Osteoblast (primary cell): ENCODE results near the gene LRP1B. TPM values are rescaled to one million over a fixed set of nuclear protein-coding genes. Genes with fewer than 3 reads are reported as not detected.

Experiments
- DNase-seq: peaks from one replicate; pipeline ENCODE4 v3.0.0; 2011; ENCODE audit warnings: low spot score, mixed read lengths; ENCODE audit not compliant: insufficient read length; ENCODE audit errors: missing footprints
- H2AFZ ChIP-seq: 2 replicates; pipeline ENCODE4 v1.6.0; 2011; ENCODE audit warnings: mild to moderate bottlenecking, low read length
- H3K27ac ChIP-seq: 2 replicates; pipeline ENCODE4 v1.5.1; 2011; ENCODE audit warnings: mild to moderate bottlenecking, low read depth, low read length, moderate library complexity
- H3K27me3 ChIP-seq: 2 replicates; pipeline ENCODE4 v1.6.0; 2012; ENCODE audit warnings: mild to moderate bottlenecking, control low read depth, inconsistent platforms, low read length, moderate library complexity; ENCODE audit not compliant: insufficient read depth
- H3K36me3 ChIP-seq: 2 replicates; pipeline ENCODE4 v1.5.1; 2011; ENCODE audit warnings: mild to moderate bottlenecking, low read length, control low read depth, moderate library complexity; ENCODE audit not compliant: insufficient read depth
- H3K4me1 ChIP-seq: 2 replicates; pipeline ENCODE4 v1.5.1; 2011; ENCODE audit warnings: mild to moderate bottlenecking, low read length, control low read depth, moderate library complexity; ENCODE audit not compliant: insufficient read depth
- H3K4me2 ChIP-seq: 2 replicates; pipeline ENCODE4 v1.6.0; 2011; ENCODE audit warnings: mild to moderate bottlenecking, low read length; ENCODE audit not compliant: insufficient read depth
- H3K4me3 ChIP-seq: fragments of 200-600 bp; sonication (generic); 3 replicates; pipeline ENCODE4 v1.5.1; 2012; ENCODE audit warnings: mild to moderate bottlenecking, low read length, inconsistent platforms; ENCODE audit not compliant: insufficient read depth
- H3K79me2 ChIP-seq: 2 replicates; pipeline ENCODE4 v1.6.0; 2012; ENCODE audit warnings: mild to moderate bottlenecking, low read length, control low read depth, inconsistent platforms; ENCODE audit not compliant: insufficient read depth
- H3K9me3 ChIP-seq: 2 replicates; pipeline ENCODE4 v1.5.1; 2011; ENCODE audit warnings: low read depth, low read length, control low read depth
- H4K20me1 ChIP-seq: 2 replicates; pipeline ENCODE4 v1.6.0; 2012; ENCODE audit warnings: mild to moderate bottlenecking, low read length, control low read depth; ENCODE audit not compliant: insufficient read depth
- CTCF ChIP-seq: IDR thresholded peaks from 2 replicates; pipeline ENCODE4 v1.5.1; 2011; ENCODE audit warnings: mild to moderate bottlenecking, low read depth, low read length, moderate library complexity; ENCODE audit errors: extremely low read depth
- total RNA-seq: library from RNA; depleted of rRNA; stranded (reverse); fragments of >200 nt; gene quantifications from 2 replicates; pipeline ENCODE4 v1.2.3, GENCODE V29; 2012

Gene LRP1B
- total RNA-seq, 1 donor, result not detected

GRCh38 chr2:141557329-141558095, 573.3 kb downstream of the LRP1B start:
- H3K27me3 ChIP-seq, result no peaks in the 10 kb centered on the region
- DNase-seq, result no peak
- no peak overlapping the region for H2AFZ ChIP-seq
- H3K79me2 ChIP-seq, result no peaks in the 10 kb centered on the region
- H3K36me3 ChIP-seq, result no peaks in the 10 kb centered on the region
- H3K4me1 ChIP-seq, result no peaks in the 10 kb centered on the region
- H3K4me2 ChIP-seq, result no peak overlapping the region
- no peak overlapping the region for H3K27ac ChIP-seq
- H4K20me1 ChIP-seq, result no peaks in the 10 kb centered on the region
- no peak for TF ChIP-seq CTCF
- H3K9me3 ChIP-seq, result peaks cover 1% of the 10 kb centered on the region
- no peak overlapping the region for H3K4me3 ChIP-seq

GRCh38 chr2:141555876-141556470, 574.8 kb downstream of the LRP1B start:
- TF ChIP-seq CTCF, result no peak
- Histone ChIP-seq H3K27me3 (no peaks in the 10 kb centered on the region), H3K4me2 (no peak overlapping the region), H2AFZ (no peak overlapping the region), H3K9me3 (peaks cover 1% of the 10 kb centered on the region), H3K36me3 (no peaks in the 10 kb centered on the region), H3K4me3 (no peak overlapping the region), H3K4me1 (no peaks in the 10 kb centered on the region), H3K27ac (no peak overlapping the region), H3K79me2 (no peaks in the 10 kb centered on the region), H4K20me1 (no peaks in the 10 kb centered on the region)
- DNase-seq, result no peak

GRCh38 chr2:141554810-141555209, 576.0 kb downstream of the LRP1B start:
- Histone ChIP-seq H3K27ac (no peak overlapping the region), H3K27me3 (no peaks in the 10 kb centered on the region), H3K9me3 (peaks cover 1% of the 10 kb centered on the region), H3K4me3 (no peak overlapping the region), H3K79me2 (no peaks in the 10 kb centered on the region), H3K4me2 (no peak overlapping the region), H4K20me1 (no peaks in the 10 kb centered on the region), H2AFZ (no peak overlapping the region), H3K36me3 (no peaks in the 10 kb centered on the region), H3K4me1 (no peaks in the 10 kb centered on the region)
- DNase-seq, result no peak
- no peak for TF ChIP-seq CTCF

GRCh38 chr2:141534666-141535362, 596.0 kb downstream of the LRP1B start:
- no peak overlapping the region for H3K27ac ChIP-seq
- H3K36me3 ChIP-seq, result no peaks in the 10 kb centered on the region
- H3K4me1 ChIP-seq, result no peaks in the 10 kb centered on the region
- no peak for TF ChIP-seq CTCF
- H3K79me2 ChIP-seq, result no peaks in the 10 kb centered on the region
- no peaks in the 10 kb centered on the region for H3K9me3 ChIP-seq
- no peak overlapping the region for H3K4me2 ChIP-seq
- no peak for DNase-seq
- H3K4me3 ChIP-seq, result no peak overlapping the region
- no peaks in the 10 kb centered on the region for H4K20me1 ChIP-seq
- H2AFZ ChIP-seq, result no peak overlapping the region
- H3K27me3 ChIP-seq, result no peaks in the 10 kb centered on the region
